B cell (primary cell): Measurements from ENCODE around the gene TACO1. TPM values are rescaled to one million over a fixed set of nuclear protein-coding genes. Genes with fewer than 3 reads are reported as not detected.

Source experiments
- ATAC-seq: fragments of 200-7000 bp; cut with Tn5 transposase; one replicate; pipeline ENCODE4 v1.10.0; 2021; ENCODE audit warnings: low read depth, mild to moderate bottlenecking, moderate number of reproducible peaks, moderate library complexity
- CTCF ChIA-PET: fragments of 350-600 bp; sonication (Branson Sonifier 250); formaldehyde crosslinking; loops from one replicate; lab custom pipeline; 2021; ENCODE audit warnings: antibody characterized with exemption, inconsistent platforms; lab: Charles Lee
- POLR2A ChIA-PET: fragments of 350-600 bp; sonication (Branson Sonifier 250); formaldehyde crosslinking; loops from one replicate; lab custom pipeline; 2021; ENCODE audit warnings: antibody characterized with exemption; lab: Charles Lee
- DNase-seq: peaks from one replicate; pipeline ENCODE4 v3.0.0; 2013
- H2AFZ ChIP-seq: 2 replicates; pipeline ENCODE4 v1.6.1; 2012; ENCODE audit warnings: mild to moderate bottlenecking, low read depth, low read length; ENCODE audit not compliant: insufficient read depth, poor library complexity, severe bottlenecking
- H3K27ac ChIP-seq, 2 donors: 1 replicate in 1 of 2; 2 replicates in 1 of 2; pipeline ENCODE4 v1.5.1; 2012 to 2013; ENCODE audit warnings: low read length in 2 of 2, mild to moderate bottlenecking in 2 of 2, moderate library complexity in 1 of 2
- H3K27me3 ChIP-seq, 4 experiments: fragments of 200-600 bp in 1 of 4; sonication (generic) in 1 of 4; replicated peaks in 1 of 4; 1 replicate in 2 of 4; 2 replicates in 2 of 4; pipeline versions ENCODE4 v1.6.1 to v1.7.0; 2013 to 2016; ENCODE audit warnings: low read length in 3 of 4, mild to moderate bottlenecking in 2 of 4, mixed read lengths in 1 of 4, moderate library complexity in 1 of 4; ENCODE audit not compliant: insufficient read depth in 4 of 4, control insufficient read depth in 3 of 4; ENCODE audit errors: control extremely low read depth in 1 of 4
- H3K36me3 ChIP-seq, 2 experiments: replicated peaks in 1 of 2; 1 replicate in 1 of 2; 2 replicates in 1 of 2; pipeline versions ENCODE4 v1.6.1 to v1.7.1; 2013; ENCODE audit warnings: low read length in 1 of 2; ENCODE audit not compliant: insufficient read depth in 2 of 2, control insufficient read depth in 1 of 2; ENCODE audit errors: control extremely low read depth in 1 of 2, extremely low read depth in 1 of 2
- H3K4me1 ChIP-seq, 2 donors: fragments of 200-600 bp in 1 of 2; sonication (generic) in 1 of 2; 1 replicate in 1 of 2; 2 replicates in 1 of 2; pipeline versions ENCODE4 v1.5.1 to v1.6.1; 2013 to 2017; ENCODE audit warnings: low read length in 2 of 2; ENCODE audit not compliant: control insufficient read depth in 2 of 2, insufficient read depth in 2 of 2
- H3K4me2 ChIP-seq: replicated peaks from 2 replicates; pipeline ENCODE3; 2012; ENCODE audit warnings: mild to moderate bottlenecking, low read depth, low read length; ENCODE audit not compliant: poor library complexity, severe bottlenecking
- H3K4me3 ChIP-seq, 5 experiments: fragments of 200-600 bp in 1 of 5; sonication (generic) in 1 of 5; 1 replicate in 3 of 5; 2 replicates in 2 of 5; pipeline versions ENCODE4 v1.5.1 to v1.7.0; 2011 to 2016; ENCODE audit warnings: low read length in 4 of 5, mild to moderate bottlenecking in 4 of 5, low read depth in 2 of 5, control low read depth in 1 of 5, moderate library complexity in 1 of 5; ENCODE audit not compliant: insufficient read depth in 1 of 5; ENCODE audit errors: control extremely low read depth in 1 of 5, extremely low read depth in 1 of 5
- H3K79me2 ChIP-seq: fragments of 200-600 bp; sonication (generic); one replicate; pipeline ENCODE4 v1.6.0; 2016; ENCODE audit warnings: low read length; ENCODE audit not compliant: control insufficient read depth, insufficient read depth
- H3K9ac ChIP-seq: fragments of 200-600 bp; sonication (generic); 2 replicates; pipeline ENCODE4 v1.6.1; 2017; ENCODE audit warnings: mild to moderate bottlenecking, low read length, moderate library complexity
- H3K9me3 ChIP-seq, 3 donors: one replicate each; pipeline versions ENCODE4 v1.6.1 to v1.7.1; 2013; ENCODE audit warnings: low read length in 2 of 3; ENCODE audit not compliant: control insufficient read depth in 2 of 3, insufficient read depth in 1 of 3; ENCODE audit errors: control extremely low read depth in 1 of 3
- H4K20me1 ChIP-seq: 2 replicates; pipeline ENCODE4 v1.6.0; 2012; ENCODE audit warnings: mild to moderate bottlenecking, low read length; ENCODE audit not compliant: insufficient read depth, control insufficient read depth, poor library complexity, severe bottlenecking
- H3K27ac Mint-ChIP-seq: one replicate; pipeline ENCODE4 v1.8.0; 2021; ENCODE audit warnings: mixed read lengths
- H3K27me3 Mint-ChIP-seq: one replicate; pipeline ENCODE4 v1.8.0; 2021; ENCODE audit warnings: mixed read lengths
- H3K4me1 Mint-ChIP-seq: one replicate; pipeline ENCODE4 v1.8.0; 2021; ENCODE audit warnings: mixed read lengths
- H3K4me3 Mint-ChIP-seq: one replicate; pipeline ENCODE4 v1.8.0; 2021; ENCODE audit warnings: mixed read lengths
- H3K9me3 Mint-ChIP-seq: one replicate; pipeline ENCODE4 v1.8.0; 2022; ENCODE audit warnings: mixed read lengths; ENCODE audit not compliant: insufficient read depth
- EZH2 ChIP-seq: IDR thresholded peaks from 2 replicates; pipeline ENCODE4 v1.6.1; 2012; ENCODE audit warnings: borderline replicate concordance, low read depth, mild to moderate bottlenecking, moderate library complexity, low read length; ENCODE audit not compliant: insufficient read depth, poor library complexity, severe bottlenecking
- WGBS: methylation state at CpG from one replicate; pipeline ENCODE4 v1.1.5; 2013; ENCODE audit warnings: missing lambda C conversion rate; ENCODE audit not compliant: insufficient coverage; 5-methylcytosine and 5-hydroxymethylcytosine counted together
- intact Hi-C: fragments of 100-400 bp; cut with micrococcal nuclease; formaldehyde crosslinking; loops from one replicate; pipeline ENCODE4 v1.10.0; 2022
- polyA plus RNA-seq: library from polyadenylated mRNA; depleted of rRNA; stranded (reverse); fragments of >200 nt; gene quantifications from 2 replicates; pipeline ENCODE4 v1.2.3, GENCODE V29; 2012
- total RNA-seq, 2 donors: library from RNA; stranded (reverse); fragments of 120-200 nt in 1 of 2; gene quantifications; 1 replicate in 1 of 2; 2 replicates in 1 of 2; pipeline versions ENCODE4 v1.2.3 to v1.2.4, GENCODE V29; 2013 to 2022
- TF ChIP-seq, protein P1 (sequence below): fragments of 200-600 bp; IDR thresholded peaks from one replicate; pipeline ENCODE4 v1.8.0; 2022; ENCODE audit warnings: antibody characterized with exemption, mild to moderate bottlenecking

The TACO1 gene
- total and polyA plus RNA-seq, 2 donors (not counting 1 experiment from before 2014, with no cell fraction given) = 9.7 to 17.2 TPM

DNA sequence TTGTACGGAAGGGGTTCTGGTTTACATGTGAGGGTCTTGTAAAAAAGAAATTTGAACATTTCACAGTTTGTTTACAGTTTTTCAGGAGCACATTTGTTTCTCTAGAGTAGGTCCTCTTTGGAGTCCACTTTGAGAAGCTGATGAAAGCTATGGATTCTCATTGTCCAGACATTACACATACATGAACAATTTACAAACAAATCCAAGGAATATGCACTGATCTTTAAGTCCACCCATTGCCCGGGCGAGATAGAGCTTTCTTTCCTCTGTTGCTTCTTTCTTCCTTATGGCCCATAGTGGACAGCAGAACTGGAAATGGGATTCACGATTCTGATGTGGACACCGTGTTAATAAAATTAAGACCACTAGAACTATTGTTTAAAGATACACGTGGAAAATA lies 48.5 kb upstream of the TACO1 start:
- WGBS = no CpG with 5 or more reads among the region's 6 CpGs
- H3K9me3 ChIP-seq = no peaks in the 10 kb centered on the region
- Mint-ChIP-seq H3K27ac (peak overlapping the region; percentile 53), H3K4me3 (peak overlapping the region; percentile 87), H3K4me1 (peaks cover 59% of the 10 kb centered on the region), H3K27me3 (no peaks in the 10 kb centered on the region), H3K9me3 (no peaks in the 10 kb centered on the region)
- peak overlapping the region; percentile 99 for H3K4me2 ChIP-seq
- ChIA-PET POLR2A (interaction anchor here (0.6 kb wide), 1 partner anchor 138 kb away, joined by 4 read pairs; no protein-coding TSS in a partner anchor), CTCF (interaction anchor here (0.6 kb wide), 1 partner anchor 57 kb away, joined by 3 read pairs; no protein-coding TSS in a partner anchor)
- peak overlapping the region in 4 of 5 experiments; percentile 3 to 81 (median 30) for H3K4me3 ChIP-seq
- peak overlapping the region; percentile 15 for H2AFZ ChIP-seq
- H3K4me1 ChIP-seq = peaks cover 48 to 51% of the 10 kb centered on the region in 2 donors
- H3K27me3 ChIP-seq = no peaks in the 10 kb centered on the region
- H4K20me1 ChIP-seq = peaks cover 64% of the 10 kb centered on the region
- TF ChIP-seq, protein P1, sequence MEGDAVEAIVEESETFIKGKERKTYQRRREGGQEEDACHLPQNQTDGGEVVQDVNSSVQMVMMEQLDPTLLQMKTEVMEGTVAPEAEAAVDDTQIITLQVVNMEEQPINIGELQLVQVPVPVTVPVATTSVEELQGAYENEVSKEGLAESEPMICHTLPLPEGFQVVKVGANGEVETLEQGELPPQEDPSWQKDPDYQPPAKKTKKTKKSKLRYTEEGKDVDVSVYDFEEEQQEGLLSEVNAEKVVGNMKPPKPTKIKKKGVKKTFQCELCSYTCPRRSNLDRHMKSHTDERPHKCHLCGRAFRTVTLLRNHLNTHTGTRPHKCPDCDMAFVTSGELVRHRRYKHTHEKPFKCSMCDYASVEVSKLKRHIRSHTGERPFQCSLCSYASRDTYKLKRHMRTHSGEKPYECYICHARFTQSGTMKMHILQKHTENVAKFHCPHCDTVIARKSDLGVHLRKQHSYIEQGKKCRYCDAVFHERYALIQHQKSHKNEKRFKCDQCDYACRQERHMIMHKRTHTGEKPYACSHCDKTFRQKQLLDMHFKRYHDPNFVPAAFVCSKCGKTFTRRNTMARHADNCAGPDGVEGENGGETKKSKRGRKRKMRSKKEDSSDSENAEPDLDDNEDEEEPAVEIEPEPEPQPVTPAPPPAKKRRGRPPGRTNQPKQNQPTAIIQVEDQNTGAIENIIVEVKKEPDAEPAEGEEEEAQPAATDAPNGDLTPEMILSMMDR = no peak
- TF ChIP-seq EZH2 = no peak
- peaks cover 76% of the 10 kb centered on the region for H3K79me2 ChIP-seq
- intact Hi-C loops = loop anchor here (5.0 kb wide), 1 partner anchor 955 kb away; the partner anchor contains the start of genes CEP95 and DDX5
- no peak for ATAC-seq
- peak overlapping the region in 1 of 2 donors; percentile 41 for H3K27ac ChIP-seq
- peak overlapping the region; percentile 34 for H3K9ac ChIP-seq
- H3K36me3 ChIP-seq = peaks cover 0 to 13% of the 10 kb centered on the region in 2 experiments
- DNase-seq = no peak

DNA sequence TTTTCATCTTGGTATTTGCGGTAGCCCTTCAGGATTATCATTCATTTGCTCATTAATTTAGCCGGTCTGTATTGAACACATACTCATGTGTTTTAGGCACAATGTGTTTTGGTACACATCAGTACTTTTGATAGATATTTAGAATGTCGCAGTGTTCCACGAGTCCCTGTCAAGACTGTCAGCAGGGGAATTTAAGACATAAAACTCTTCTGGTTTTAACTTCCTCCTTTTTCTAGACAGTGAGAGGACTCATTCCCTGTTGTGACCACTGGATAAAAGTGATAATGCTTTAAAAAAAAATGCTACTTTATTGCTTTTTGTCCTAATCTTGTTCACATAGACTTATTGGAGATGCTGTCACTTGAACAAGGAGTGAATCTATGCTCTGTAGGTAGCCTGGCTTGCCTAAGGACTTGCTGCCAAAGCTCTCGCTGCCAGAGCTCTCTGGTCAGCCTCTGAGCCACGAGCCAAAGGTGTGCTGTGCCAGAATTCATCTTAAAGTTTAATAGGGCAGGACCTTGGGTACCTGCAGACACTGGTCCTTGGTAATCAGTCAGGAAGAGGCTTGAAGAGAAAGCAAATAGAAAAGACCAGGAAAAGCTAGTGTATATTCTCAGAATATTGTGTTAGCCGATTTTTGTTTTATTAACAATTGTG lies 45.1 kb upstream of the TACO1 start:
- intact Hi-C loops = no loop called here
- Histone ChIP-seq H3K27me3 (no peaks in the 10 kb centered on the region), H4K20me1 (peaks cover 90% of the 10 kb centered on the region), H3K79me2 (peaks cover 97% of the 10 kb centered on the region), H3K4me2 (peak overlapping the region; percentile 21), H3K27ac (no peak overlapping the region), H3K36me3 (peaks cover 3 to 13% of the 10 kb centered on the region in 2 experiments), H2AFZ (no peak overlapping the region), H3K9ac (no peak overlapping the region), H3K9me3 (no peaks in the 10 kb centered on the region), H3K4me3 (no peak overlapping the region), H3K4me1 (peaks cover 40 to 41% of the 10 kb centered on the region in 2 donors)
- H3K9me3 Mint-ChIP-seq = no peaks in the 10 kb centered on the region
- CTCF ChIA-PET = no interaction called here
- 90% methylated on average over 3 of the region's 7 CpGs for WGBS
- DNase-seq = no peak
- H3K4me1 Mint-ChIP-seq = peaks cover 65% of the 10 kb centered on the region
- no peaks in the 10 kb centered on the region for H3K27me3 Mint-ChIP-seq
- POLR2A ChIA-PET = no interaction called here
- TF ChIP-seq, protein P1 = no peak
- TF ChIP-seq EZH2 = no peak
- H3K27ac Mint-ChIP-seq = no peak overlapping the region
- no peak overlapping the region for H3K4me3 Mint-ChIP-seq
- no peak for ATAC-seq
